Neuronal stem cell (in vitro differentiated cells): ENCODE results near the gene MAP3K20.
"Not testable (repeated sequence)": the region's sequence is repeated elsewhere in the genome, so short reads cannot be mapped to it uniquely, and the experiment has no call there.

Experiments
- DNase-seq: peaks from one replicate; pipeline ENCODE4 v3.0.0-alpha.2; 2013; ENCODE audit warnings: low spot score
- H2AFZ ChIP-seq: one replicate; pipeline ENCODE4 v1.6.1; 2013; ENCODE audit warnings: mild to moderate bottlenecking, low read length, inconsistent platforms
- H2AK5ac ChIP-seq: 2 replicates; pipeline ENCODE4 v1.6.1; 2013; ENCODE audit warnings: low read depth, mild to moderate bottlenecking, inconsistent platforms, low read length, moderate library complexity, mixed read lengths
- H2BK120ac ChIP-seq: 2 replicates; pipeline ENCODE4 v1.6.1; 2013; ENCODE audit warnings: low read depth, mild to moderate bottlenecking, inconsistent platforms, low read length, moderate library complexity, mixed read lengths
- H2BK12ac ChIP-seq: one replicate; pipeline ENCODE4 v1.6.1; 2013; ENCODE audit warnings: low read length, inconsistent platforms
- H2BK15ac ChIP-seq: 2 replicates; pipeline ENCODE4 v1.6.1; 2013; ENCODE audit warnings: mild to moderate bottlenecking, low read length, inconsistent platforms, mixed read lengths
- H2BK5ac ChIP-seq: one replicate; pipeline ENCODE4 v1.6.1; 2013; ENCODE audit warnings: inconsistent platforms, mild to moderate bottlenecking, low read length, moderate library complexity
- H3K14ac ChIP-seq: one replicate; pipeline ENCODE4 v1.6.1; 2013; ENCODE audit warnings: low read length, inconsistent platforms
- H3K18ac ChIP-seq: 2 replicates; pipeline ENCODE4 v1.6.1; 2013; ENCODE audit warnings: low read length, inconsistent platforms
- H3K23ac ChIP-seq: 2 replicates; pipeline ENCODE4 v1.6.1; 2013; ENCODE audit warnings: low read depth, mild to moderate bottlenecking, mixed read lengths, low read length, inconsistent platforms; ENCODE audit not compliant: poor library complexity
- H3K27ac ChIP-seq: replicated peaks from 3 replicates; pipeline ENCODE4 v1.5.1; 2013; ENCODE audit warnings: low read length, inconsistent platforms
- H3K27me3 ChIP-seq, 3 experiments: 2 replicates each; pipeline ENCODE4 v1.6.1; 2013; ENCODE audit warnings: low read length in 3 of 3, mild to moderate bottlenecking in 2 of 3, inconsistent platforms in 1 of 3, low read depth in 1 of 3, mixed read lengths in 1 of 3, moderate library complexity in 1 of 3; ENCODE audit not compliant: control insufficient read depth in 3 of 3, insufficient read depth in 3 of 3
- H3K36me3 ChIP-seq, 2 donors: replicated peaks in 1 of 2; 2 replicates each; pipeline ENCODE4 v1.6.1; 2013; ENCODE audit warnings: low read length in 2 of 2; ENCODE audit not compliant: control insufficient read depth in 2 of 2, insufficient read depth in 2 of 2
- H3K4ac ChIP-seq: 2 replicates; pipeline ENCODE4 v1.6.1; 2013; ENCODE audit warnings: inconsistent platforms, mild to moderate bottlenecking, low read length, moderate library complexity
- H3K4me1 ChIP-seq, 2 donors: 1 replicate in 1 of 2; 2 replicates in 1 of 2; pipeline ENCODE4 v1.6.1; 2013; ENCODE audit warnings: low read length in 2 of 2, low read depth in 1 of 2; ENCODE audit not compliant: control insufficient read depth in 2 of 2, insufficient read depth in 1 of 2
- H3K4me2 ChIP-seq: one replicate; pipeline ENCODE4 v1.6.1; 2013; ENCODE audit warnings: mild to moderate bottlenecking, low read length, inconsistent platforms; ENCODE audit not compliant: insufficient read depth, poor library complexity, severe bottlenecking
- H3K4me3 ChIP-seq, 2 donors: 2 replicates each; pipeline ENCODE4 v1.5.1; 2013; ENCODE audit warnings: low read length in 2 of 2, mild to moderate bottlenecking in 2 of 2, inconsistent platforms in 1 of 2, moderate library complexity in 1 of 2
- H3K79me1 ChIP-seq: one replicate; pipeline ENCODE4 v1.6.1; 2013; ENCODE audit warnings: low read depth, mild to moderate bottlenecking, inconsistent platforms, low read length, moderate library complexity
- H3K9ac ChIP-seq: one replicate; pipeline ENCODE4 v1.6.1; 2013; ENCODE audit warnings: mild to moderate bottlenecking, low read depth, low read length, inconsistent platforms; ENCODE audit not compliant: poor library complexity
- H3K9me3 ChIP-seq, 2 donors: replicated peaks in 1 of 2; 2 replicates each; pipeline versions ENCODE3 to v1.6.1; 2013; ENCODE audit warnings: low read length in 2 of 2, mild to moderate bottlenecking in 2 of 2, inconsistent platforms in 1 of 2, low read depth in 1 of 2, mixed read lengths in 1 of 2, moderate library complexity in 1 of 2; ENCODE audit not compliant: control insufficient read depth in 2 of 2, insufficient read depth in 1 of 2
- H4K8ac ChIP-seq: one replicate; pipeline ENCODE4 v1.6.1; 2013; ENCODE audit warnings: low read depth, mild to moderate bottlenecking, inconsistent platforms, low read length, moderate library complexity
- H4K91ac ChIP-seq: one replicate; pipeline ENCODE4 v1.6.1; 2013; ENCODE audit warnings: low read length, low read depth, mild to moderate bottlenecking, inconsistent platforms; ENCODE audit not compliant: poor library complexity
- WGBS, 2 donors: extraction: QIAGEN DNeasy Blood & Tissue Kit; methylation state at CpG; one replicate each; pipeline ENCODE4 v1.1.7; 2013; ENCODE audit warnings: missing lambda C conversion rate in 2 of 2, mixed read lengths in 1 of 2; ENCODE audit not compliant: insufficient read length in 2 of 2, insufficient replicate concordance in 1 of 2; ENCODE audit errors: extremely low coverage in 2 of 2; 5-methylcytosine and 5-hydroxymethylcytosine counted together

MAP3K20 gene

DNA sequence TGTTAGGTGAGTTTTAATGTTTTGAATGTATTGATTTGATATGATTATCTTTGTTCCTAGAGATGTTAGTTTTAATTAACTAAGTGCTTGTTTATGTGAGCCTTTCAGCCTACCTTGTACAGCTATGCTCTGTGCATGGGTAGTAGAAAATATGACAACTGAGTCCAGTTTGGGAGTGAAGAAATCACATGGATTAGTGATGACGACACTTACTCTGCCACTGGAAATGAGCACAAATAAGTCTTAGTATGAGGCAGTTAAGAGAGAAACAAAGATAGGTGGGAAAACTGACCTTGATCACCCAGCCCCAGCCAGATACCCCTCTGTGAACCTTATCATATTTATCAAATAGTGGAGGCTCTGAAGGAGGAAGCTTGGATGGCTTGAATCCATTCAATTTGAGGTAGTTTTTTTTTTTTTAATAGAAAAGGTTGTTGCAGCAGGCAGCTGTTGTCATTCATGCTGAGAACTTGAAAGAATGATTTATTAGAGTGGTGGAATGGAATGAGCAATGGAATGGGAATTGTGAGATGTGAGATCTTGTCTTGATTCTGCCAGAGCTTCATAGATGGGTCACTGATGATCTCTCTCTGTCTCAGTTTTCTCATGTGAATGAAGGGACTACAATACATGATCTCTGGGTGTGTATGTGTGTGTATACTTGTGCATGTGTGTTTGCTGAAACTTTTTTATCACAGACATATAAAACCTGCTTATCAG is 96.4 kb downstream of the MAP3K20 start:
- DNase-seq: no peak
- Histone ChIP-seq H2BK5ac (no peak overlapping the region), H2AK5ac (no peak overlapping the region), H3K4me1 (no peaks in the 10 kb centered on the region), H4K91ac (no peak overlapping the region), H3K27me3 (no peaks in the 10 kb centered on the region), H3K36me3 (no peaks in the 10 kb centered on the region), H3K4ac (no peak overlapping the region), H3K4me3 (no peak overlapping the region), H2AFZ (no peak overlapping the region), H3K79me1 (no peaks in the 10 kb centered on the region), H2BK12ac (no peak overlapping the region), H3K27ac (no peak overlapping the region), H3K9ac (no peak overlapping the region), H3K9me3 (no peaks in the 10 kb centered on the region), H3K23ac (no peak overlapping the region), H3K14ac (no peak overlapping the region), H3K18ac (no peak overlapping the region), H2BK15ac (no peak overlapping the region), H4K8ac (no peak overlapping the region), H2BK120ac (no peak overlapping the region), H3K4me2 (no peak overlapping the region)
- WGBS, 2 donors: no CpG with 5 or more reads among the region's 1 CpG

DNA sequence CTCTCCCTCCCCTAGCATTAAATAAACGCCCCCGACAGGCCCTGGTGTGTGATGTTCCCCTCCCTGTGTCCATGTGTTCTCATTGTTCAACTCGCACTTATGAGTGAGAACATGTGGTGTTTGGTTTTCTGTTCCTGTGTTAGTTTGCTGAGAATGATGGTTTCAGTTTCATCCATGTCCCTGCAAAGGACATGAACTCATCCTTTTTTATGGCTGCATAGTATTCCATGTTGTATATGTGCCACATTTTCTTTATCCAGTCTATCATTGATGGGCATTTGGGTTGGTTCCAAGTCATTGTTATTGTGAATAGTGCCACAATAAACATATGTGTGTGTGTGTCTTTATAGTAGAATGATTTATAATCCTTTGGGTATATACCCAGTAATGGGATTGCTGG is 98.7 kb downstream of the MAP3K20 start:
- H3K4ac ChIP-seq, H3K27me3 ChIP-seq, H2BK5ac ChIP-seq, H2AK5ac ChIP-seq, H3K4me1 ChIP-seq, H3K79me1 ChIP-seq, H3K27ac ChIP-seq, H3K4me2 ChIP-seq, H2BK120ac ChIP-seq, H3K4me3 ChIP-seq, H3K9me3 ChIP-seq, H2BK15ac ChIP-seq, H4K91ac ChIP-seq, H3K36me3 ChIP-seq, H4K8ac ChIP-seq, DNase-seq, H2AFZ ChIP-seq, H3K18ac ChIP-seq, H3K23ac ChIP-seq, H3K9ac ChIP-seq, H2BK12ac ChIP-seq, H3K14ac ChIP-seq: not testable (repeated sequence)
- WGBS, 2 donors: no CpG with 5 or more reads among the region's 3 CpGs

DNA sequence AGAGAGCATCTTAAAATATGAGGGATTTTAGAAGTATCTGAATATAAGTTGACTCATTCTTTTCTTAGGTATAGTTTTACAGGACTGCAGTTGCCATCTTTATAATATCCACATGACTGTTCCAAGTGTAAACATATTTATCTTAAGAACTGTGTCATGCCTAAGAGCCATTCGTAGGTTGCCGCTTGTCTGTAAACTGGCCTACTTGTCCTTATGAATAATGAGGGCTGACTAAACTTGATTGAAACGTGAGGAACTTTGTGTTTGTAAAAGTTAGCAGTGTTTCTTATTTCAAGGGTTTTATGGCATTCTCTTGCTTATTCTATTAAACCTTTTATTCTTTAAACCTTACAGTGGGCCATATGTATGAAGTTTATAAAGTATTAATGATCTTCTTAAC is 99.6 kb downstream of the MAP3K20 start:
- WGBS, 2 donors: no CpG with 5 or more reads among the region's 3 CpGs

DNA sequence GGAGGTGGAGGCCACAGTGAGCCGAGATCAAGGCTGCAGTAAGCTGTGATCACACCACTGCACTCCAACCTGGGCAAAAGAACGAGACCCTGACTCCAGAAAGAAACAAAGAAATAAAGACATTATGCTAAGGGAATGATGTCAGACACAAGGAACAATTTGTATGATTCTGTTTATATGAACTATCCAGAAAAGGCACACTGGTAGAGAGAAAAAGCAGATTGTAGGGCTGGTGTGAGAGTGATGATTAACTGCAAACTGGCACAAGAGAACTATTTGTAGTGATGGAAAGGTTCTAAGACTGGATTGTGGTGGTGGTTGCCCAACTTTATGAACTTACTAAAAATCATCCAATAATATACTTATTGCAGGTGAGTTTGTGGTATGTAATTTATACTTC is 106.3 kb downstream of the MAP3K20 start:
- no peak for DNase-seq
- no peak overlapping the region for H4K91ac ChIP-seq
- H3K36me3 ChIP-seq: peaks cover 0 to 6% of the 10 kb centered on the region in 2 donors
- H2BK15ac ChIP-seq: no peak overlapping the region
- H3K4me2 ChIP-seq: no peak overlapping the region
- no peak overlapping the region for H2BK12ac ChIP-seq
- H3K27ac ChIP-seq: no peak overlapping the region
- no peak overlapping the region for H3K4ac ChIP-seq
- no peak overlapping the region for H2AK5ac ChIP-seq
- no peak overlapping the region for H2AFZ ChIP-seq
- H3K4me1 ChIP-seq: peaks cover 0 to 2% of the 10 kb centered on the region in 2 donors
- H4K8ac ChIP-seq: no peak overlapping the region
- H3K9ac ChIP-seq: no peak overlapping the region
- no peaks in the 10 kb centered on the region for H3K79me1 ChIP-seq
- no peak overlapping the region for H3K18ac ChIP-seq
- peaks cover 2 to 8% of the 10 kb centered on the region in 2 donors for H3K9me3 ChIP-seq
- no CpG with 5 or more reads among the region's 2 CpGs for WGBS, 2 donors
- H3K27me3 ChIP-seq: no peaks in the 10 kb centered on the region
- H3K14ac ChIP-seq: no peak overlapping the region
- H3K4me3 ChIP-seq: no peak overlapping the region
- no peak overlapping the region for H2BK5ac ChIP-seq
- H2BK120ac ChIP-seq: no peak overlapping the region
- H3K23ac ChIP-seq: no peak overlapping the region

More for the DNA sequence above, 99.6 kb downstream of the MAP3K20 start:
- H3K36me3 ChIP-seq: no peaks in the 10 kb centered on the region
- H3K4me1 ChIP-seq: no peaks in the 10 kb centered on the region
- no peak overlapping the region for H3K18ac ChIP-seq
- H3K27ac ChIP-seq: no peak overlapping the region
- H3K4me2 ChIP-seq: no peak overlapping the region
- no peak overlapping the region for H3K9ac ChIP-seq
- H2BK120ac ChIP-seq: no peak overlapping the region
- no peak overlapping the region for H4K91ac ChIP-seq
- no peak overlapping the region for H3K4me3 ChIP-seq
- H4K8ac ChIP-seq: no peak overlapping the region
- H3K79me1 ChIP-seq: no peaks in the 10 kb centered on the region
- H2AK5ac ChIP-seq: no peak overlapping the region
- no peak overlapping the region for H2BK5ac ChIP-seq
- H3K9me3 ChIP-seq: no peaks in the 10 kb centered on the region
- no peak overlapping the region for H2AFZ ChIP-seq
- no peak overlapping the region for H2BK15ac ChIP-seq
- H3K23ac ChIP-seq: no peak overlapping the region
- H3K27me3 ChIP-seq: no peaks in the 10 kb centered on the region
- no peak for DNase-seq
- H3K4ac ChIP-seq: no peak overlapping the region
- no peak overlapping the region for H3K14ac ChIP-seq
- H2BK12ac ChIP-seq: no peak overlapping the region
